Measurements from ENCODE around the gene DCANP1.

Gene DCANP1

GRCh38 chr5:135441350-135441831 lies 5.8 kb downstream of the DCANP1 start:
- Histone ChIP-seq H3K4ac (ENCODE audit: low read length) (no peak overlapping the region), H2BK12ac (ENCODE audit: low read length) (no peak overlapping the region), H2BK5ac (ENCODE audit: low read length) (no peak overlapping the region), H3K14ac (ENCODE audit: low read length) (no peak overlapping the region), H3K9me3 (replicated peaks in 1 of 2; ENCODE audit: control insufficient read depth in 2 of 2, insufficient read depth in 1 of 2, low read depth in 1 of 2, low read length in 2 of 2) (no peaks in the 10 kb centered on the region), H3K27ac (replicated peaks; ENCODE audit: low read length) (no peak overlapping the region), H3K4me1 (ENCODE audit: control insufficient read depth in 2 of 2, insufficient read depth in 1 of 2, low read depth in 1 of 2, low read length in 2 of 2) (peaks cover 0 to 19% of the 10 kb centered on the region in 2 donors), H2BK120ac (ENCODE audit: low read depth, low read length) (no peak overlapping the region), H2BK15ac (ENCODE audit: low read length) (no peak overlapping the region), H3K4me2 (ENCODE audit: insufficient read depth, low read length, poor library complexity, severe bottlenecking) (no peak overlapping the region), H3K36me3 (replicated peaks in 1 of 2; ENCODE audit: control insufficient read depth in 2 of 2, insufficient read depth in 2 of 2, low read length in 2 of 2) (peaks cover 0 to 2% of the 10 kb centered on the region in 2 donors), H4K91ac (ENCODE audit: low read depth, low read length, poor library complexity) (no peak overlapping the region), H3K23ac (ENCODE audit: low read depth, low read length, poor library complexity) (no peak overlapping the region), H4K8ac (ENCODE audit: low read depth, low read length) (no peak overlapping the region), H3K27me3 (ENCODE audit: control insufficient read depth in 3 of 3, insufficient read depth in 3 of 3, low read depth in 1 of 3, low read length in 3 of 3) (peaks cover 0 to 10% (median 0%) of the 10 kb centered on the region in 3 experiments), H3K9ac (ENCODE audit: low read depth, low read length, poor library complexity) (no peak overlapping the region), H3K18ac (ENCODE audit: low read length) (no peak overlapping the region), H3K4me3 (ENCODE audit: low read length in 2 of 2) (no peak overlapping the region), H2AK5ac (ENCODE audit: low read depth, low read length) (no peak overlapping the region), H2AFZ (ENCODE audit: low read length) (no peak overlapping the region), H3K79me1 (ENCODE audit: low read depth, low read length) (no peaks in the 10 kb centered on the region)
- DNase-seq (ENCODE audit: low spot score): no peak
- WGBS, 2 donors (ENCODE audit: extremely low coverage in 2 of 2, insufficient read length in 2 of 2, insufficient replicate concordance in 1 of 2): no CpG with 5 or more reads among the region's 11 CpGs

GRCh38 chr5:135440916-135441315 lies 6.2 kb downstream of the DCANP1 start:
- no peak overlapping the region for H3K27ac ChIP-seq (replicated peaks; ENCODE audit: low read length)
- WGBS, 2 donors (ENCODE audit: extremely low coverage in 2 of 2, insufficient read length in 2 of 2, insufficient replicate concordance in 1 of 2): no CpG with 5 or more reads among the region's 6 CpGs

GRCh38 chr5:135439231-135440205 lies 7.6 kb downstream of the DCANP1 start:
- H3K4me1 ChIP-seq (ENCODE audit: control insufficient read depth in 2 of 2, insufficient read depth in 1 of 2, low read depth in 1 of 2, low read length in 2 of 2): peaks cover 0 to 19% of the 10 kb centered on the region in 2 donors
- no peak overlapping the region for H2BK12ac ChIP-seq (ENCODE audit: low read length)
- no peak overlapping the region for H4K91ac ChIP-seq (ENCODE audit: low read depth, low read length, poor library complexity)
- no peak overlapping the region for H2BK120ac ChIP-seq (ENCODE audit: low read depth, low read length)
- H2AK5ac ChIP-seq (ENCODE audit: low read depth, low read length): no peak overlapping the region
- peaks cover 0 to 10% (median 0%) of the 10 kb centered on the region in 3 experiments for H3K27me3 ChIP-seq (ENCODE audit: control insufficient read depth in 3 of 3, insufficient read depth in 3 of 3, low read depth in 1 of 3, low read length in 3 of 3)
- no peak overlapping the region for H3K9ac ChIP-seq (ENCODE audit: low read depth, low read length, poor library complexity)
- no peak overlapping the region for H2BK15ac ChIP-seq (ENCODE audit: low read length)
- peaks cover 0 to 2% of the 10 kb centered on the region in 2 donors for H3K36me3 ChIP-seq (replicated peaks in 1 of 2; ENCODE audit: control insufficient read depth in 2 of 2, insufficient read depth in 2 of 2, low read length in 2 of 2)
- no peak overlapping the region for H4K8ac ChIP-seq (ENCODE audit: low read depth, low read length)
- no peak overlapping the region for H3K18ac ChIP-seq (ENCODE audit: low read length)
- no peak overlapping the region for H2AFZ ChIP-seq (ENCODE audit: low read length)
- H3K27ac ChIP-seq (replicated peaks; ENCODE audit: low read length): no peak overlapping the region
- H3K4me2 ChIP-seq (ENCODE audit: insufficient read depth, low read length, poor library complexity, severe bottlenecking): no peak overlapping the region
- no peak for DNase-seq (ENCODE audit: low spot score)
- H3K4me3 ChIP-seq (ENCODE audit: low read length in 2 of 2): no peak overlapping the region
- H2BK5ac ChIP-seq (ENCODE audit: low read length): no peak overlapping the region
- no peak overlapping the region for H3K23ac ChIP-seq (ENCODE audit: low read depth, low read length, poor library complexity)
- H3K9me3 ChIP-seq (replicated peaks in 1 of 2; ENCODE audit: control insufficient read depth in 2 of 2, insufficient read depth in 1 of 2, low read depth in 1 of 2, low read length in 2 of 2): no peaks in the 10 kb centered on the region
- no peak overlapping the region for H3K4ac ChIP-seq (ENCODE audit: low read length)
- WGBS, 2 donors (ENCODE audit: extremely low coverage in 2 of 2, insufficient read length in 2 of 2, insufficient replicate concordance in 1 of 2): no CpG with 5 or more reads among the region's 11 CpGs
- H3K14ac ChIP-seq (ENCODE audit: low read length): no peak overlapping the region
- H3K79me1 ChIP-seq (ENCODE audit: low read depth, low read length): no peaks in the 10 kb centered on the region

More at GRCh38 chr5:135440916-135441315, 6.2 kb downstream of the DCANP1 start:
- Histone ChIP-seq H2AK5ac (ENCODE audit: low read depth, low read length) (no peak overlapping the region), H3K23ac (ENCODE audit: low read depth, low read length, poor library complexity) (no peak overlapping the region), H3K4ac (ENCODE audit: low read length) (no peak overlapping the region), H2BK15ac (ENCODE audit: low read length) (no peak overlapping the region), H3K4me2 (ENCODE audit: insufficient read depth, low read length, poor library complexity, severe bottlenecking) (no peak overlapping the region), H2BK120ac (ENCODE audit: low read depth, low read length) (no peak overlapping the region), H3K9me3 (replicated peaks in 1 of 2; ENCODE audit: control insufficient read depth in 2 of 2, insufficient read depth in 1 of 2, low read depth in 1 of 2, low read length in 2 of 2) (no peaks in the 10 kb centered on the region), H3K18ac (ENCODE audit: low read length) (no peak overlapping the region), H2BK12ac (ENCODE audit: low read length) (no peak overlapping the region), H3K4me1 (ENCODE audit: control insufficient read depth in 2 of 2, insufficient read depth in 1 of 2, low read depth in 1 of 2, low read length in 2 of 2) (peaks cover 0 to 19% of the 10 kb centered on the region in 2 donors), H3K27me3 (ENCODE audit: control insufficient read depth in 3 of 3, insufficient read depth in 3 of 3, low read depth in 1 of 3, low read length in 3 of 3) (peaks cover 0 to 10% (median 0%) of the 10 kb centered on the region in 3 experiments), H3K79me1 (ENCODE audit: low read depth, low read length) (no peaks in the 10 kb centered on the region), H2AFZ (ENCODE audit: low read length) (peak overlapping the region; percentile 7), H3K14ac (ENCODE audit: low read length) (no peak overlapping the region), H3K9ac (ENCODE audit: low read depth, low read length, poor library complexity) (no peak overlapping the region), H2BK5ac (ENCODE audit: low read length) (no peak overlapping the region), H3K36me3 (replicated peaks in 1 of 2; ENCODE audit: control insufficient read depth in 2 of 2, insufficient read depth in 2 of 2, low read length in 2 of 2) (peaks cover 0 to 2% of the 10 kb centered on the region in 2 donors), H3K4me3 (ENCODE audit: low read length in 2 of 2) (no peak overlapping the region), H4K8ac (ENCODE audit: low read depth, low read length) (no peak overlapping the region), H4K91ac (ENCODE audit: low read depth, low read length, poor library complexity) (no peak overlapping the region)
- no peak for DNase-seq (ENCODE audit: low spot score)

- no peak for DNase-seq (ENCODE audit: low spot score)
- Histone ChIP-seq H3K9me3 (replicated peaks in 1 of 2; ENCODE audit: control insufficient read depth in 2 of 2, insufficient read depth in 1 of 2, low read depth in 1 of 2, low read length in 2 of 2) (no peaks in the 10 kb centered on the region), H4K91ac (ENCODE audit: low read depth, low read length, poor library complexity) (no peak overlapping the region), H3K36me3 (replicated peaks in 1 of 2; ENCODE audit: control insufficient read depth in 2 of 2, insufficient read depth in 2 of 2, low read length in 2 of 2) (peaks cover 0 to 2% of the 10 kb centered on the region in 2 donors), H3K4me3 (ENCODE audit: low read length in 2 of 2) (no peak overlapping the region), H3K23ac (ENCODE audit: low read depth, low read length, poor library complexity) (no peak overlapping the region), H3K4me1 (ENCODE audit: control insufficient read depth in 2 of 2, insufficient read depth in 1 of 2, low read depth in 1 of 2, low read length in 2 of 2) (peaks cover 0 to 15% of the 10 kb centered on the region in 2 donors), H2BK120ac (ENCODE audit: low read depth, low read length) (no peak overlapping the region), H2BK12ac (ENCODE audit: low read length) (no peak overlapping the region), H4K8ac (ENCODE audit: low read depth, low read length) (no peak overlapping the region), H2BK5ac (ENCODE audit: low read length) (no peak overlapping the region), H2AK5ac (ENCODE audit: low read depth, low read length) (peak overlapping the region; percentile 47), H3K9ac (ENCODE audit: low read depth, low read length, poor library complexity) (no peak overlapping the region), H2AFZ (ENCODE audit: low read length) (no peak overlapping the region), H3K79me1 (ENCODE audit: low read depth, low read length) (no peaks in the 10 kb centered on the region), H2BK15ac (ENCODE audit: low read length) (no peak overlapping the region), H3K4me2 (ENCODE audit: insufficient read depth, low read length, poor library complexity, severe bottlenecking) (no peak overlapping the region), H3K4ac (ENCODE audit: low read length) (no peak overlapping the region), H3K14ac (ENCODE audit: low read length) (no peak overlapping the region), H3K27ac (replicated peaks; ENCODE audit: low read length) (no peak overlapping the region), H3K27me3 (ENCODE audit: control insufficient read depth in 3 of 3, insufficient read depth in 3 of 3, low read depth in 1 of 3, low read length in 3 of 3) (peaks cover 0 to 10% (median 0%) of the 10 kb centered on the region in 3 experiments), H3K18ac (ENCODE audit: low read length) (peak overlapping the region; percentile 45)
- WGBS, 2 donors (ENCODE audit: extremely low coverage in 2 of 2, insufficient read length in 2 of 2, insufficient replicate concordance in 1 of 2): no CpG with 5 or more reads among the region's 10 CpGs
These were observed 8.4 kb downstream of the DCANP1 start for GRCh38 chr5:135438636-135439221.
